K562 (cell line): ENCODE measurements around the gene ANKRD23. TPM values are rescaled to one million over a fixed set of nuclear protein-coding genes. Genes with fewer than 3 reads are reported as not detected.

Experiments used
- CXXC5 ChIP-seq: fragments of 250-450 bp; sonication (Bioruptor Pico); IDR thresholded peaks from 2 replicates; pipeline ENCODE4 v1.8.0; 2022; ENCODE audit warnings: inconsistent platforms, mild to moderate bottlenecking, moderate library complexity
- ELF1 ChIP-seq: fragments of 200-800 bp; sonication (Bioruptor generic); IDR thresholded peaks from 2 replicates; pipeline ENCODE4 v1.6.1; 2016; ENCODE audit warnings: missing genetic modification characterization, missing compliant biosample characterization
- HMGN3 ChIP-seq: IDR thresholded peaks from 2 replicates; pipeline ENCODE4 v1.6.1; 2011; ENCODE audit warnings: borderline replicate concordance, low read depth, mild to moderate bottlenecking, mixed read lengths, low read length; ENCODE audit not compliant: insufficient read length; ENCODE audit errors: extremely low read depth
- MTA2 ChIP-seq: fragments of 450-650 bp; IDR thresholded peaks from 2 replicates; pipeline ENCODE4 v1.6.1; 2016; ENCODE audit warnings: low read depth
- POU5F1 ChIP-seq: fragments of 150-350 bp; IDR thresholded peaks from 2 replicates; pipeline ENCODE4 v1.6.1; 2014; ENCODE audit warnings: borderline replicate concordance, low read length, low read depth, mild to moderate bottlenecking; ENCODE audit not compliant: partially characterized antibody
- PYGO2 ChIP-seq: fragments of 450-650 bp; IDR thresholded peaks from 2 replicates; pipeline ENCODE4 v1.6.1; 2016; ENCODE audit warnings: mild to moderate bottlenecking, missing genetic modification characterization, moderate library complexity, missing compliant biosample characterization
- SIN3A ChIP-seq, 2 experiments: fragments of 150-350 bp in 1 of 2; IDR thresholded peaks; 2 replicates each; pipeline ENCODE4 v1.6.1; 2011 to 2016; ENCODE audit warnings: borderline replicate concordance in 2 of 2, low read depth in 2 of 2, low read length in 2 of 2, mild to moderate bottlenecking in 2 of 2, moderate library complexity in 2 of 2; ENCODE audit not compliant: control insufficient read depth in 1 of 2
- SPI1 ChIP-seq: IDR thresholded peaks from 2 replicates; pipeline ENCODE4 v1.6.1; 2011; ENCODE audit warnings: low read depth, low read length, control low read depth, borderline replicate concordance
- STAG1 ChIP-seq: sonication (generic); formaldehyde crosslinking; IDR thresholded peaks from 2 replicates; pipeline ENCODE4 v1.5.0; 2020; ENCODE audit warnings: missing genetic modification reagents, borderline replicate concordance
- TRIM24 ChIP-seq, 2 experiments: fragments of 450-650 bp; IDR thresholded peaks; 2 replicates each; pipeline ENCODE4 v1.6.1; 2016
- YY1 ChIP-seq, 3 experiments: IDR thresholded peaks; 2 replicates each; pipeline ENCODE4 v1.6.1; 2011; ENCODE audit warnings: low read length in 2 of 3, mild to moderate bottlenecking in 2 of 3, moderate library complexity in 2 of 3, borderline replicate concordance in 1 of 3, control low read depth in 1 of 3, low read depth in 1 of 3; ENCODE audit not compliant: insufficient read depth in 3 of 3, insufficient replicate concordance in 2 of 3, control insufficient read depth in 1 of 3, insufficient read length in 1 of 3; ENCODE audit errors: extremely low read depth in 1 of 3
- ZNF140 ChIP-seq: fragments of 250-450 bp; sonication (Bioruptor Pico); IDR thresholded peaks from 2 replicates; pipeline ENCODE4 v1.8.0; 2021; ENCODE audit warnings: moderate library complexity, mild to moderate bottlenecking, inconsistent platforms
- ZNF75A ChIP-seq: fragments of 450-650 bp; formaldehyde crosslinking; IDR thresholded peaks from 2 replicates; pipeline ENCODE4 v1.4.0; 2020; ENCODE audit warnings: mild to moderate bottlenecking
- polyA plus RNA-seq, 8 experiments: library from polyadenylated mRNA; depleted of rRNA in 4 of 8; stranded (reverse) in 5 of 8; unstranded in 3 of 8; fragments of >200 nt; fragmentation: Nextera tagmentation in 2 of 8; fragmentation: Illumina TruSeq in 1 of 8; extraction: Ambion mirVana in 2 of 8; extraction: Trizol in 1 of 8; gene quantifications; 2 replicates each; pipeline versions ENCODE4 v1.2.1 to v1.2.3, GENCODE V29; 2011 to 2014; ENCODE audit warnings: inconsistent platforms in 1 of 8, missing spikeins in 1 of 8
- total RNA-seq, 7 experiments: library from RNA; depleted of rRNA in 6 of 7; stranded (reverse); fragments of >200 nt in 6 of 7; fragmentation: Illumina TruSeq in 2 of 7; extraction: Trizol in 2 of 7; gene quantifications; 2 replicates each; pipeline versions ENCODE4 v1.2.1 to v1.2.3, GENCODE V29; 2011 to 2021; ENCODE audit warnings: low replicate concordance in 1 of 7
- TF ChIP-seq, protein P1 (sequence below): sonication (generic); formaldehyde crosslinking; IDR thresholded peaks from 2 replicates; pipeline ENCODE4 v1.8.0; 2022; ENCODE audit warnings: mild to moderate bottlenecking, low read depth, missing genetic modification reagents
- TF ChIP-seq, protein P2 (sequence below): sonication (generic); formaldehyde crosslinking; IDR thresholded peaks from 2 replicates; pipeline ENCODE4 v1.8.0; 2022; ENCODE audit warnings: missing genetic modification reagents, mild to moderate bottlenecking, borderline replicate concordance
- TF ChIP-seq, protein P3 (sequence below): fragments of 450-650 bp; formaldehyde crosslinking; IDR thresholded peaks from 2 replicates; pipeline ENCODE4 v1.4.0; 2022; ENCODE audit warnings: missing genetic modification characterization
- TF ChIP-seq, protein P4 (sequence below): fragments of 250-450 bp; sonication (Bioruptor Pico); IDR thresholded peaks from 2 replicates; pipeline ENCODE4 v1.5.0; 2021; ENCODE audit warnings: mild to moderate bottlenecking, borderline replicate concordance

ANKRD23 gene
- total and polyA plus RNA-seq, 9 of the 15 experiments (the other 6 are each of a cell fraction or from before 2014, with no cell fraction given), result 0.32 to 4.8 (median 2.8) TPM

DNA sequence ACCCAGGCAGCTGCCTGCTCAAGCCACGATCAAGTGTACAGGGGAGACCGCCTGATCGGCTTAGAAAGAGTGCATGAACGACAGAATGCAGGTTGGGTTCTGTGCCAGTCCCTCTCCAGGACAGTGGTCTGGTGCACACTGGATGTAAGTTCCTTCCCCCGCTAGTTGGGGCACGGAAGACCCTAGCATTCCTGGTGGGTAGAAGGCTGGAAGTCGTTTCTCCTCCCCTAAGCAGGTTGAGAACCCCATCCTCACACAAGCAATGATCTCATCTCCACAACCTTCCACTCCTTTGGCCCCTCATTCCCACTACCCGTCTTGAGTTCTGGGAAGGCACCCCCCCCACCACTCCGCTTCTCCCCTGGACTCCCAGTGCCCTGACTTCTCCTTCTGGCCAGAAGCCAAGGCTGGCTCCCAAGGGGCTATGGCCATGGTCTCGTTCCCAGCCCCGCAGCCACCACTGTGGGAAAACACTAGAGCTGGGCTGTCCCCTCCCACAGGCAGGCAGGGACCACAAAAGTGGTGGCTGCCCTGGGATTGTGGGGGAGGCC is 15.4 kb upstream of the ANKRD23 start (continued):
- no peak for TF ChIP-seq CXXC5 (CRISPR knock-in tag)
- no peak for TF ChIP-seq POU5F1
- no peak for TF ChIP-seq PYGO2
- TF ChIP-seq MTA2, result 0 out of 2 replicates have a peak, but pooled peaks have one; percentile 15
- TF ChIP-seq SPI1, result no peak
- TF ChIP-seq TRIM24 (IDR thresholded peaks at IDR 0.05), result no peak
- no peak for TF ChIP-seq ELF1
- TF ChIP-seq, protein P1, sequence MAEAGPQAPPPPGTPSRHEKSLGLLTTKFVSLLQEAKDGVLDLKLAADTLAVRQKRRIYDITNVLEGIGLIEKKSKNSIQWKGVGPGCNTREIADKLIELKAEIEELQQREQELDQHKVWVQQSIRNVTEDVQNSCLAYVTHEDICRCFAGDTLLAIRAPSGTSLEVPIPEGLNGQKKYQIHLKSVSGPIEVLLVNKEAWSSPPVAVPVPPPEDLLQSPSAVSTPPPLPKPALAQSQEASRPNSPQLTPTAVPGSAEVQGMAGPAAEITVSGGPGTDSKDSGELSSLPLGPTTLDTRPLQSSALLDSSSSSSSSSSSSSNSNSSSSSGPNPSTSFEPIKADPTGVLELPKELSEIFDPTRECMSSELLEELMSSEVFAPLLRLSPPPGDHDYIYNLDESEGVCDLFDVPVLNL (CRISPR knock-in tag), result no peak
- peak; percentile 92 for TF ChIP-seq ZNF75A
- TF ChIP-seq, protein P2, sequence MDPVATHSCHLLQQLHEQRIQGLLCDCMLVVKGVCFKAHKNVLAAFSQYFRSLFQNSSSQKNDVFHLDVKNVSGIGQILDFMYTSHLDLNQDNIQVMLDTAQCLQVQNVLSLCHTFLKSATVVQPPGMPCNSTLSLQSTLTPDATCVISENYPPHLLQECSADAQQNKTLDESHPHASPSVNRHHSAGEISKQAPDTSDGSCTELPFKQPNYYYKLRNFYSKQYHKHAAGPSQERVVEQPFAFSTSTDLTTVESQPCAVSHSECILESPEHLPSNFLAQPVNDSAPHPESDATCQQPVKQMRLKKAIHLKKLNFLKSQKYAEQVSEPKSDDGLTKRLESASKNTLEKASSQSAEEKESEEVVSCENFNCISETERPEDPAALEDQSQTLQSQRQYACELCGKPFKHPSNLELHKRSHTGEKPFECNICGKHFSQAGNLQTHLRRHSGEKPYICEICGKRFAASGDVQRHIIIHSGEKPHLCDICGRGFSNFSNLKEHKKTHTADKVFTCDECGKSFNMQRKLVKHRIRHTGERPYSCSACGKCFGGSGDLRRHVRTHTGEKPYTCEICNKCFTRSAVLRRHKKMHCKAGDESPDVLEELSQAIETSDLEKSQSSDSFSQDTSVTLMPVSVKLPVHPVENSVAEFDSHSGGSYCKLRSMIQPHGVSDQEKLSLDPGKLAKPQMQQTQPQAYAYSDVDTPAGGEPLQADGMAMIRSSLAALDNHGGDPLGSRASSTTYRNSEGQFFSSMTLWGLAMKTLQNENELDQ (CRISPR knock-in tag), result no peak
- TF ChIP-seq ZNF140, result no peak
- TF ChIP-seq STAG1 (CRISPR knock-in tag), result no peak
- TF ChIP-seq, protein P3, sequence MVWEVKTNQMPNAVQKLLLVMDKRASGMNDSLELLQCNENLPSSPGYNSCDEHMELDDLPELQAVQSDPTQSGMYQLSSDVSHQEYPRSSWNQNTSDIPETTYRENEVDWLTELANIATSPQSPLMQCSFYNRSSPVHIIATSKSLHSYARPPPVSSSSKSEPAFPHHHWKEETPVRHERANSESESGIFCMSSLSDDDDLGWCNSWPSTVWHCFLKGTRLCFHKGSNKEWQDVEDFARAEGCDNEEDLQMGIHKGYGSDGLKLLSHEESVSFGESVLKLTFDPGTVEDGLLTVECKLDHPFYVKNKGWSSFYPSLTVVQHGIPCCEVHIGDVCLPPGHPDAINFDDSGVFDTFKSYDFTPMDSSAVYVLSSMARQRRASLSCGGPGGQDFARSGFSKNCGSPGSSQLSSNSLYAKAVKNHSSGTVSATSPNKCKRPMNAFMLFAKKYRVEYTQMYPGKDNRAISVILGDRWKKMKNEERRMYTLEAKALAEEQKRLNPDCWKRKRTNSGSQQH (CRISPR knock-in tag), result peak; percentile 38; the same call in 1 of the 2 replicates
- no peak for TF ChIP-seq SIN3A (IDR thresholded peaks at IDR 0.05; ENCODE audit: borderline replicate concordance in 2 of 2, control insufficient read depth in 1 of 2, low read depth in 2 of 2, low read length in 2 of 2)
- no peak for TF ChIP-seq YY1 (IDR thresholded peaks at IDR 0.05; ENCODE audit: borderline replicate concordance in 1 of 3, control insufficient read depth in 1 of 3, extremely low read depth in 1 of 3, insufficient read depth in 3 of 3, insufficient read length in 1 of 3, insufficient replicate concordance in 2 of 3, low read depth in 1 of 3, low read length in 2 of 3)
- TF ChIP-seq, protein P4, sequence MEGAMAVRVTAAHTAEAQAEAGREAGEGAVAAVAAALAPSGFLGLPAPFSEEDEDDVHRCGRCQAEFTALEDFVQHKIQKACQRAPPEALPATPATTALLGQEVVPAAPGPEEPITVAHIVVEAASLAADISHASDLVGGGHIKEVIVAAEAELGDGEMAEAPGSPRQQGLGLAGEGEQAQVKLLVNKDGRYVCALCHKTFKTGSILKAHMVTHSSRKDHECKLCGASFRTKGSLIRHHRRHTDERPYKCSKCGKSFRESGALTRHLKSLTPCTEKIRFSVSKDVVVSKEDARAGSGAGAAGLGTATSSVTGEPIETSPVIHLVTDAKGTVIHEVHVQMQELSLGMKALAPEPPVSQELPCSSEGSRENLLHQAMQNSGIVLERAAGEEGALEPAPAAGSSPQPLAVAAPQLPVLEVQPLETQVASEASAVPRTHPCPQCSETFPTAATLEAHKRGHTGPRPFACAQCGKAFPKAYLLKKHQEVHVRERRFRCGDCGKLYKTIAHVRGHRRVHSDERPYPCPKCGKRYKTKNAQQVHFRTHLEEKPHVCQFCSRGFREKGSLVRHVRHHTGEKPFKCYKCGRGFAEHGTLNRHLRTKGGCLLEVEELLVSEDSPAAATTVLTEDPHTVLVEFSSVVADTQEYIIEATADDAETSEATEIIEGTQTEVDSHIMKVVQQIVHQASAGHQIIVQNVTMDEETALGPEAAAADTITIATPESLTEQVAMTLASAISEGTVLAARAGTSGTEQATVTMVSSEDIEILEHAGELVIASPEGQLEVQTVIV (CRISPR knock-in tag), result 0 out of 2 replicates have a peak, but pooled peaks have one; percentile 14
- TF ChIP-seq HMGN3, result no peak
